HCT116 (cell line): Measurements from ENCODE around the gene DCTD. TPM values are rescaled to one million over a fixed set of nuclear protein-coding genes. Genes with fewer than 3 reads are reported as not detected.

Source experiments
- ATAC-seq: fragments of 200-7000 bp; cut with Tn5 transposase; 2 replicates; pipeline ENCODE4 v1.9.1; 2020; ENCODE audit warnings: mild to moderate bottlenecking, moderate library complexity
- BruUV-seq: library from RNA; stranded (reverse); fragments of 400-500 nt; replicated peaks from 2 replicates; lab custom pipeline; 2021; lab: Mats Ljungman, UMichigan
- CTCF ChIA-PET: fragments of 300-600 bp; sonication (Branson Sonifier 250); formaldehyde crosslinking; loops from one replicate; lab custom pipeline; 2021; ENCODE audit warnings: antibody characterized with exemption; lab: Charles Lee
- POLR2A ChIA-PET: fragments of 300-600, 350-600 bp; sonication (Branson Sonifier 250); formaldehyde crosslinking; loops from one replicate; lab custom pipeline; 2021; ENCODE audit warnings: antibody characterized with exemption; lab: Charles Lee
- RAD21 ChIA-PET, 2 experiments: fragments of 300-600 bp; sonication (Branson Sonifier 250); formaldehyde crosslinking; loops; one replicate each; lab custom pipeline; 2023; ENCODE audit warnings: low total read pairs in 2 of 2; ENCODE audit not compliant: uncharacterized antibody in 2 of 2, unreplicated experiment in 2 of 2, low non-redundant PET in 1 of 2; lab: Charles Lee
- DNase-seq: peaks from one replicate; pipeline ENCODE4 v3.0.0-alpha.2; 2010; ENCODE audit warnings: low read depth, low spot score
- H2AFZ ChIP-seq: fragments of 200-600 bp; shearing (Covaris generic), sonication (generic); 2 replicates; pipeline ENCODE4 v1.6.1; 2017; ENCODE audit warnings: low read depth, mixed run types, mixed read lengths, antibody characterized with exemption, low read length; ENCODE audit not compliant: poor library complexity, severe bottlenecking
- H3K27ac ChIP-seq: 2 replicates; pipeline ENCODE4 v1.5.1; 2012; ENCODE audit warnings: low read depth, low read length
- H3K27me3 ChIP-seq: fragments of 200-600 bp; sonication (generic); 2 replicates; pipeline ENCODE4 v1.6.1; 2016; ENCODE audit warnings: mixed run types, low read length, mixed read lengths; ENCODE audit not compliant: insufficient read depth
- H3K36me3 ChIP-seq, 2 experiments: fragments of 200-500 bp in 1 of 2; fragments of 200-600 bp in 1 of 2; sonication (Bioruptor generic) in 1 of 2; sonication (generic) in 1 of 2; 2 replicates each; pipeline versions ENCODE4 v1.5.1 to v1.6.1; 2014 to 2016; ENCODE audit warnings: low read length in 2 of 2, inconsistent platforms in 1 of 2, mixed read lengths in 1 of 2, mixed run types in 1 of 2; ENCODE audit not compliant: insufficient read depth in 2 of 2, control insufficient read depth in 1 of 2
- H3K4me1 ChIP-seq, 2 experiments: fragments of 200-600 bp in 1 of 2; sonication (generic) in 1 of 2; 2 replicates each; pipeline versions ENCODE4 v1.5.1 to v1.6.1; 2012 to 2017; ENCODE audit warnings: low read length in 2 of 2, inconsistent platforms in 1 of 2, mild to moderate bottlenecking in 1 of 2, mixed read lengths in 1 of 2, mixed run types in 1 of 2, moderate library complexity in 1 of 2; ENCODE audit not compliant: insufficient read depth in 2 of 2, control insufficient read depth in 1 of 2
- H3K4me2 ChIP-seq: fragments of 200-600 bp; sonication (generic); 2 replicates; pipeline ENCODE4 v1.6.1; 2017; ENCODE audit warnings: mixed run types, low read length, mixed read lengths
- H3K4me3 ChIP-seq, 2 experiments: fragments of 200-600 bp in 1 of 2; sonication (generic) in 1 of 2; replicated peaks in 1 of 2; 2 replicates each; pipeline ENCODE4 v1.5.1; 2011 to 2016; ENCODE audit warnings: low read length in 2 of 2, control low read depth in 1 of 2, low read depth in 1 of 2, mild to moderate bottlenecking in 1 of 2, mixed read lengths in 1 of 2, mixed run types in 1 of 2
- H3K79me2 ChIP-seq: fragments of 200-600 bp; sonication (generic); 2 replicates; pipeline ENCODE4 v1.6.1; 2017; ENCODE audit warnings: mild to moderate bottlenecking, mixed run types, low read length, moderate library complexity, mixed read lengths; ENCODE audit not compliant: insufficient read depth
- H3K9ac ChIP-seq: fragments of 200-600 bp; sonication (generic); 2 replicates; pipeline ENCODE4 v1.6.1; 2016; ENCODE audit warnings: low read length, mixed read lengths
- H3K9me2 ChIP-seq: fragments of 200-600 bp; sonication (generic), shearing (Covaris generic); 2 replicates; pipeline ENCODE4 v1.6.1; 2017; ENCODE audit warnings: mixed run types, mild to moderate bottlenecking, moderate library complexity; ENCODE audit not compliant: insufficient read depth
- H3K9me3 ChIP-seq, 2 experiments: fragments of 200-500 bp in 1 of 2; fragments of 200-600 bp in 1 of 2; sonication (Bioruptor generic) in 1 of 2; sonication (generic) in 1 of 2; 2 replicates each; pipeline ENCODE4 v1.6.1; 2014 to 2017; ENCODE audit warnings: low read length in 2 of 2, mixed read lengths in 2 of 2, inconsistent platforms in 1 of 2, low read depth in 1 of 2, mild to moderate bottlenecking in 1 of 2, mixed run types in 1 of 2, moderate library complexity in 1 of 2; ENCODE audit not compliant: control insufficient read depth in 1 of 2, insufficient read depth in 1 of 2
- H4K20me1 ChIP-seq: fragments of 200-600 bp; sonication (generic), shearing (Covaris generic); 2 replicates; pipeline ENCODE4 v1.6.1; 2017; ENCODE audit warnings: mixed run types, mild to moderate bottlenecking, moderate library complexity; ENCODE audit not compliant: insufficient read depth
- CBX3 ChIP-seq: IDR thresholded peaks from 2 replicates; pipeline ENCODE4 v1.6.1; 2012; ENCODE audit warnings: low read depth
- CEBPB ChIP-seq: IDR thresholded peaks from 2 replicates; pipeline ENCODE4 v1.6.1; 2012; ENCODE audit warnings: low read depth
- ELF1 ChIP-seq: IDR thresholded peaks from 2 replicates; pipeline ENCODE4 v1.6.1; 2012; ENCODE audit warnings: low read depth, borderline replicate concordance
- EZH2 ChIP-seq: fragments of 200-600 bp; sonication (generic); IDR thresholded peaks from 2 replicates; pipeline ENCODE4 v1.6.1; 2017; ENCODE audit warnings: antibody characterized with exemption, mixed run types
- EZH2phosphoT487 ChIP-seq: fragments of 200-600 bp; IDR thresholded peaks from 2 replicates; pipeline ENCODE4 v1.6.1; 2018; ENCODE audit warnings: antibody characterized with exemption, borderline replicate concordance
- FOSL1 ChIP-seq: IDR thresholded peaks from 2 replicates; pipeline ENCODE4 v1.6.1; 2012; ENCODE audit warnings: low read depth
- POLR2A ChIP-seq: IDR thresholded peaks from 2 replicates; pipeline ENCODE4 v1.7.0; 2011; ENCODE audit warnings: borderline replicate concordance; ENCODE audit not compliant: insufficient read depth, insufficient read length; ENCODE audit errors: extremely low read depth
- POLR2AphosphoS5 ChIP-seq: IDR thresholded peaks from 2 replicates; pipeline ENCODE4 v1.6.1; 2011; ENCODE audit warnings: mild to moderate bottlenecking, low read depth, low read length, moderate library complexity
- SRF ChIP-seq: IDR thresholded peaks from 2 replicates; pipeline ENCODE4 v1.6.1; 2012; ENCODE audit warnings: low read depth
- YY1 ChIP-seq: IDR thresholded peaks from 2 replicates; pipeline ENCODE4 v1.6.1; 2011; ENCODE audit warnings: low read length, low read depth, moderate library complexity, mild to moderate bottlenecking; ENCODE audit not compliant: insufficient replicate concordance; ENCODE audit errors: extremely low read depth
- ZFX ChIP-seq: fragments of 450-650 bp; IDR thresholded peaks from 2 replicates; pipeline ENCODE4 v1.6.1; 2017
- intact Hi-C: fragments of 100-400 bp; cut with micrococcal nuclease; formaldehyde crosslinking; loops from 2 replicates; pipeline ENCODE4 v1.10.0; 2022
- total RNA-seq: library from RNA; stranded (reverse); gene quantifications from one replicate; pipeline ENCODE4 v1.2.1, GENCODE V29; 2021; ENCODE audit not compliant: unreplicated experiment
- TF ChIP-seq, protein P1 (sequence below): IDR thresholded peaks from 2 replicates; pipeline ENCODE4 v1.6.1; 2012; ENCODE audit warnings: low read depth
- TF ChIP-seq, protein P2 (sequence below): IDR thresholded peaks from 2 replicates; pipeline ENCODE4 v1.6.1; 2012
- TF ChIP-seq, protein P3 (sequence below): IDR thresholded peaks from 2 replicates; pipeline ENCODE4 v1.6.1; 2012
- TF ChIP-seq, protein P4 (sequence below), 3 experiments: fragments of 200-600 bp in 1 of 3; sonication (generic) in 1 of 3; IDR thresholded peaks in 2 of 3; conservative IDR thresholded peaks in 1 of 3; 2 replicates each; pipeline ENCODE4 v1.5.1; 2012 to 2017; ENCODE audit warnings: low read depth in 2 of 3, low read length in 2 of 3, antibody characterized with exemption in 1 of 3, borderline replicate concordance in 1 of 3, control low read depth in 1 of 3, mild to moderate bottlenecking in 1 of 3, mixed read lengths in 1 of 3, mixed run types in 1 of 3, moderate library complexity in 1 of 3; ENCODE audit not compliant: insufficient read depth in 1 of 3

DCTD gene
- total RNA-seq, 1 experiment from 2014 or later: 96.3 TPM

DNA sequence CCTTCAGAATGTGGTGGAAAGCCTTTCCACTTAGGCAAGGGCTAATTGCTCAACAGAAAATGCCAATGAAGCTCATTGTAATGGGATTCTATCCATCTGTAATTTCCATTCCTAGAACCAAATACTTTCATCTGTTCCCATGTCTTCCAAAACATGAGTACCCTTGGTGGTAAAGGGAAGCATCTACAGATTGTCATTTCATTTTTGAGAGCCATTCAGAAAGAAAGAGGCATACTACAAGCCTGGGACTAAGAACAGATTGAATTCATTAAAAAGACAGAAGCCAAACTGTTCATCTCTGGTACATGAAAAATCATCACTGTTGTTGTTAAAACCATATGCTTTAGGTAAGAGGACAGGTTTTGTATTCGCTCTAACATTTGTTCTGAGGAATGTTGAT lies 43.6 kb upstream of the DCTD start:
- no peak for DNase-seq
- no TSS peak for BruUV-seq
- POLR2A ChIA-PET: no interaction called here

More for the DNA sequence above, 43.6 kb upstream of the DCTD start:
- Histone ChIP-seq H2AFZ (no peak overlapping the region), H3K9ac (no peak overlapping the region), H3K4me2 (no peak overlapping the region), H3K9me2 (no peaks in the 10 kb centered on the region), H3K9me3 (no peaks in the 10 kb centered on the region; a peak in 1 of 4 replicates), H3K27me3 (no peaks in the 10 kb centered on the region), H3K79me2 (no peaks in the 10 kb centered on the region), H3K4me3 (no peak overlapping the region), H3K36me3 (no peaks in the 10 kb centered on the region), H4K20me1 (no peaks in the 10 kb centered on the region), H3K27ac (no peak overlapping the region), H3K4me1 (no peaks in the 10 kb centered on the region)
- intact Hi-C loops: no loop called here
- TF ChIP-seq EZH2phosphoT487: no peak
- TF ChIP-seq POLR2A: no peak
- TF ChIP-seq, protein P1, sequence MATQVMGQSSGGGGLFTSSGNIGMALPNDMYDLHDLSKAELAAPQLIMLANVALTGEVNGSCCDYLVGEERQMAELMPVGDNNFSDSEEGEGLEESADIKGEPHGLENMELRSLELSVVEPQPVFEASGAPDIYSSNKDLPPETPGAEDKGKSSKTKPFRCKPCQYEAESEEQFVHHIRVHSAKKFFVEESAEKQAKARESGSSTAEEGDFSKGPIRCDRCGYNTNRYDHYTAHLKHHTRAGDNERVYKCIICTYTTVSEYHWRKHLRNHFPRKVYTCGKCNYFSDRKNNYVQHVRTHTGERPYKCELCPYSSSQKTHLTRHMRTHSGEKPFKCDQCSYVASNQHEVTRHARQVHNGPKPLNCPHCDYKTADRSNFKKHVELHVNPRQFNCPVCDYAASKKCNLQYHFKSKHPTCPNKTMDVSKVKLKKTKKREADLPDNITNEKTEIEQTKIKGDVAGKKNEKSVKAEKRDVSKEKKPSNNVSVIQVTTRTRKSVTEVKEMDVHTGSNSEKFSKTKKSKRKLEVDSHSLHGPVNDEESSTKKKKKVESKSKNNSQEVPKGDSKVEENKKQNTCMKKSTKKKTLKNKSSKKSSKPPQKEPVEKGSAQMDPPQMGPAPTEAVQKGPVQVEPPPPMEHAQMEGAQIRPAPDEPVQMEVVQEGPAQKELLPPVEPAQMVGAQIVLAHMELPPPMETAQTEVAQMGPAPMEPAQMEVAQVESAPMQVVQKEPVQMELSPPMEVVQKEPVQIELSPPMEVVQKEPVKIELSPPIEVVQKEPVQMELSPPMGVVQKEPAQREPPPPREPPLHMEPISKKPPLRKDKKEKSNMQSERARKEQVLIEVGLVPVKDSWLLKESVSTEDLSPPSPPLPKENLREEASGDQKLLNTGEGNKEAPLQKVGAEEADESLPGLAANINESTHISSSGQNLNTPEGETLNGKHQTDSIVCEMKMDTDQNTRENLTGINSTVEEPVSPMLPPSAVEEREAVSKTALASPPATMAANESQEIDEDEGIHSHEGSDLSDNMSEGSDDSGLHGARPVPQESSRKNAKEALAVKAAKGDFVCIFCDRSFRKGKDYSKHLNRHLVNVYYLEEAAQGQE: no peak
- no peak for TF ChIP-seq CBX3
- TF ChIP-seq, protein P2, sequence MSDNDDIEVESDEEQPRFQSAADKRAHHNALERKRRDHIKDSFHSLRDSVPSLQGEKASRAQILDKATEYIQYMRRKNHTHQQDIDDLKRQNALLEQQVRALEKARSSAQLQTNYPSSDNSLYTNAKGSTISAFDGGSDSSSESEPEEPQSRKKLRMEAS: no peak
- no peak for TF ChIP-seq YY1
- TF ChIP-seq SRF: no peak
- TF ChIP-seq FOSL1: no peak
- no peak for TF ChIP-seq ZFX
- TF ChIP-seq EZH2: no peak
- no peak for TF ChIP-seq ELF1
- TF ChIP-seq POLR2AphosphoS5: no peak
- TF ChIP-seq, protein P3, sequence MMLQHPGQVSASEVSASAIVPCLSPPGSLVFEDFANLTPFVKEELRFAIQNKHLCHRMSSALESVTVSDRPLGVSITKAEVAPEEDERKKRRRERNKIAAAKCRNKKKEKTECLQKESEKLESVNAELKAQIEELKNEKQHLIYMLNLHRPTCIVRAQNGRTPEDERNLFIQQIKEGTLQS: no peak
- no peak for TF ChIP-seq CEBPB
- TF ChIP-seq, protein P4, sequence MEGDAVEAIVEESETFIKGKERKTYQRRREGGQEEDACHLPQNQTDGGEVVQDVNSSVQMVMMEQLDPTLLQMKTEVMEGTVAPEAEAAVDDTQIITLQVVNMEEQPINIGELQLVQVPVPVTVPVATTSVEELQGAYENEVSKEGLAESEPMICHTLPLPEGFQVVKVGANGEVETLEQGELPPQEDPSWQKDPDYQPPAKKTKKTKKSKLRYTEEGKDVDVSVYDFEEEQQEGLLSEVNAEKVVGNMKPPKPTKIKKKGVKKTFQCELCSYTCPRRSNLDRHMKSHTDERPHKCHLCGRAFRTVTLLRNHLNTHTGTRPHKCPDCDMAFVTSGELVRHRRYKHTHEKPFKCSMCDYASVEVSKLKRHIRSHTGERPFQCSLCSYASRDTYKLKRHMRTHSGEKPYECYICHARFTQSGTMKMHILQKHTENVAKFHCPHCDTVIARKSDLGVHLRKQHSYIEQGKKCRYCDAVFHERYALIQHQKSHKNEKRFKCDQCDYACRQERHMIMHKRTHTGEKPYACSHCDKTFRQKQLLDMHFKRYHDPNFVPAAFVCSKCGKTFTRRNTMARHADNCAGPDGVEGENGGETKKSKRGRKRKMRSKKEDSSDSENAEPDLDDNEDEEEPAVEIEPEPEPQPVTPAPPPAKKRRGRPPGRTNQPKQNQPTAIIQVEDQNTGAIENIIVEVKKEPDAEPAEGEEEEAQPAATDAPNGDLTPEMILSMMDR (IDR thresholded peaks at IDR 0.05 in 2 of 3, conservative IDR thresholded peaks at IDR 0.05 in 1 of 3; ENCODE audit: borderline replicate concordance in 1 of 3, insufficient read depth in 1 of 3, low read depth in 2 of 3, low read length in 2 of 3): no peak
- ATAC-seq: no peak
- ChIA-PET RAD21 (no interaction called here), CTCF (no interaction called here)
